ENCODE data around the gene CDH23. TPM values are rescaled to one million over a fixed set of nuclear protein-coding genes. Genes with fewer than 3 reads are reported as not detected.

The CDH23 gene
- total and polyA plus RNA-seq, 9 of the 15 experiments (the other 6 are each of a cell fraction or from before 2014, with no cell fraction given): 0.18 to 1.2 (median 0.47) TPM

DNA sequence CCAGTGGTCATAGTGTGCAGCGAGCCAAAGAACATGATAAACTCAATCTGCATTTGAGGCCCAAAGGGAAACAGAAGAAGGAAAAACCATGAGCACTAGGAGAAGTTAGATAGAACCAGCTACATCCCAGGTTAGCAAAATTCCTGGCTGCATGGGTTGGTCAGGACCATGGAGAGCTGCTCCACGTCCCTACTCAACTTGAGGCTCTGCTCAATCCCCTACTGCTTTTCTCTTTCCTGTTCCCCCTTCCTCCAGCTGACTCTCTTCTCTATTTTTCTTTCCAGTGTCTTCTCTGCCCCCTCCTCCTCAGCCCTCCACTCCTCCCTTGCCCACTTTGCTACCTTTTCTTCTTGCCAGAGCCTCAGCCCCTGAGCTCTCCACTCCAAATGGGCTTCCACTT, 398.5 kb downstream of the CDH23 start (continued):
- TF ChIP-seq ESRRB (CRISPR knock-in tag; IDR thresholded peaks at IDR 0.05; ENCODE audit: borderline replicate concordance) (no peak), CREM (IDR thresholded peaks at IDR 0.05; ENCODE audit: low read depth) (no peak), FOXJ2 (tag; IDR thresholded peaks at IDR 0.05) (0 out of 2 replicates have a peak, but pooled peaks have one; percentile 47), MYNN (IDR thresholded peaks at IDR 0.05) (no peak), MYNN (CRISPR knock-in tag; IDR thresholded peaks at IDR 0.05) (no peak), MEIS2 (IDR thresholded peaks at IDR 0.05; ENCODE audit: partially characterized antibody) (no peak), PHTF2 (CRISPR knock-in tag; IDR thresholded peaks at IDR 0.05) (no peak), EZH2 (IDR thresholded peaks at IDR 0.05; ENCODE audit: borderline replicate concordance, low read depth, low read length) (no peak), ZNF124 (CRISPR knock-in tag; IDR thresholded peaks at IDR 0.05) (no peak), ZFP91 (CRISPR knock-in tag; IDR thresholded peaks at IDR 0.05) (no peak), ZNF449 (CRISPR knock-in tag; IDR thresholded peaks at IDR 0.05) (no peak), DMBX1 (CRISPR knock-in tag; IDR thresholded peaks at IDR 0.05; ENCODE audit: borderline replicate concordance) (peak; percentile 94), ZNF239 (CRISPR knock-in tag; IDR thresholded peaks at IDR 0.05) (no peak), ZNF41 (CRISPR knock-in tag; conservative IDR thresholded peaks at IDR 0.05) (no peak), SP1 (CRISPR knock-in tag; IDR thresholded peaks at IDR 0.05) (0 out of 2 replicates have a peak, but pooled peaks have one; percentile 24), ZBTB8A (IDR thresholded peaks at IDR 0.05; ENCODE audit: partially characterized antibody) (no peak), PCBP2 (IDR thresholded peaks at IDR 0.05; ENCODE audit: low read depth, low read length, poor library complexity, severe bottlenecking) (no peak), NUFIP1 (IDR thresholded peaks at IDR 0.05; ENCODE audit: partially characterized antibody) (no peak), TRIM25 (IDR thresholded peaks at IDR 0.05; ENCODE audit: borderline replicate concordance) (no peak), SRSF3 (IDR thresholded peaks at IDR 0.05; ENCODE audit: insufficient read depth, low read length) (no peak), ZNF384 (IDR thresholded peaks at IDR 0.05; ENCODE audit: low read depth, low read length) (no peak), MIER1 (IDR thresholded peaks at IDR 0.05; ENCODE audit: low read depth) (peak; percentile 99)
